ENCODE data around the gene PRSS35.

The PRSS35 gene

DNA sequence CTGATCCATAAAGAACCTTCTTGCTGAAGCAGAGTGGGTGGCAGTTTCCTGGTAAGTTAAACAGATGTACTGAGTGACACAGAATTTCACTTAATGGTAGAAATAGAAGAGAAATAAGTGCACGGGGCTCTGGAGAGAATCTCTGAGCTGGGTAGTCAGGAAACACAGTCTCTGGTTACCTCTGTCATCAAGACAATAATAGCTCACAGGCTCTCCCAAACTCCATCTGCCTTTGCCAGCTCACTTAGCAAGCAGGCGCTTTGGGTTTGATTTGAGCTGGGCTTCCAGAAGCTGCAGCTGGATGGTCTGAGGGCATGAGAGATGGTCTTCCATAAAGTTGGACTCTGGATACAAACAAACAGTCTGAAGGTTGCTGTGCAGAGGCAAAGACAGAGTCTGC lies 39.6 kb upstream of the PRSS35 start:
- TF ChIP-seq, protein P1, sequence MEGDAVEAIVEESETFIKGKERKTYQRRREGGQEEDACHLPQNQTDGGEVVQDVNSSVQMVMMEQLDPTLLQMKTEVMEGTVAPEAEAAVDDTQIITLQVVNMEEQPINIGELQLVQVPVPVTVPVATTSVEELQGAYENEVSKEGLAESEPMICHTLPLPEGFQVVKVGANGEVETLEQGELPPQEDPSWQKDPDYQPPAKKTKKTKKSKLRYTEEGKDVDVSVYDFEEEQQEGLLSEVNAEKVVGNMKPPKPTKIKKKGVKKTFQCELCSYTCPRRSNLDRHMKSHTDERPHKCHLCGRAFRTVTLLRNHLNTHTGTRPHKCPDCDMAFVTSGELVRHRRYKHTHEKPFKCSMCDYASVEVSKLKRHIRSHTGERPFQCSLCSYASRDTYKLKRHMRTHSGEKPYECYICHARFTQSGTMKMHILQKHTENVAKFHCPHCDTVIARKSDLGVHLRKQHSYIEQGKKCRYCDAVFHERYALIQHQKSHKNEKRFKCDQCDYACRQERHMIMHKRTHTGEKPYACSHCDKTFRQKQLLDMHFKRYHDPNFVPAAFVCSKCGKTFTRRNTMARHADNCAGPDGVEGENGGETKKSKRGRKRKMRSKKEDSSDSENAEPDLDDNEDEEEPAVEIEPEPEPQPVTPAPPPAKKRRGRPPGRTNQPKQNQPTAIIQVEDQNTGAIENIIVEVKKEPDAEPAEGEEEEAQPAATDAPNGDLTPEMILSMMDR (IDR thresholded peaks at IDR 0.05): no peak

DNA sequence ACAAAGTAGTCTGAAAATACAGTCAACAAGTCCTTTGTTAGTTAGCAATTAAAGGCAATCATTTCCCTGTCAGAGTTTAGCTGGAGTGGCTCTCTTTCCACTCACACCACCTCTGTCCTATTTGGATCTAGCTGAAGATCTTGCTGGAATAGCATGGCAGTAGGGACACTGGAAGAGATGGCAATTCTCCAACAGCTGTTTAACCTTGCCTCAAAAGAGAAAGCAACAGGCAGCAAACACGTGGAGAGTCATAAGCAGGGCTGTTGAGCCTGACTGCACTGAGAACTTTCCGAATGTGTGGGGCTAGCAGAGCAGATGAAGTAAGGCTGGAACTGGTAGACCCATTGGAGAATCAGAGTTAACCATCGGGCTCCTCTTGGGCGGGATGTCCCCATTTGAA lies 38.0 kb upstream of the PRSS35 start:
- TF ChIP-seq, protein P1 (IDR thresholded peaks at IDR 0.05): no peak

DNA sequence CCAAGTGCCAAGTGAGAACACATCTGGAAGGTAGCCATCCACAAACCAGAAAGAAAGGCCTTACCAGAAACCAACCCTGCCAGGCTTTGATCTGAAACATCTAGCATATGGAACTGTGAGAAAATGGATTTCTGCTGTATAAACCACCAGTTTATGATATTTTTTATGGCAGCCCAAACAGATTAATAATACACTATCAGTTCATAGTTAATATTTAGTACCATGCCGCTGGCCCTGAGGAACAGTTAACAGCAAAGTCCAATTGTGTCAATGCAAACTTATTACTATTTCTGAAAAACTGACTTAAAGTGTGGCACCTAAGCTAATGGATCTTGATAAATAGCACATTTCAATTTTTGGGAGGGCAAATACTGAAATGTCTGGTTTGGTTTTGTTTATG lies 35.4 kb upstream of the PRSS35 start:
- TF ChIP-seq, protein P1 (IDR thresholded peaks at IDR 0.05): no peak

DNA sequence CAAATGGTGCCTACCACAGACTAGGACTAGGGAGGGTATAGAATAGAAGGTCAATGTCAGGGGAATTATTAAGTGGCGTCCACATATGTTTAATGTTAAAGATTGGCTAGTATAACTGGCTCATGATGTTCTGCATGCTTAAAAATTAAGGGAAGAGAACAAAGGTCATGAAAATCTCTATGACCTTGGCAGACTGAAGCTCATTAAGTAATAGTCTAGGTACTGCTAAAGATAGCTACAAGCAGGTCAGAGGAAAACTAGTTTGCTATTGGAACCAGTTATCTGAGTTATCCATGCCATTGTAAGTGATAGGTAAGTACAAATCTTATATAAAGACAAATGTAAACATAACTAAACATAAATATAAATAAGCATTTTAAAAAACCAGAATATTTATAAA lies 32.9 kb upstream of the PRSS35 start:
- TF ChIP-seq, protein P1 (IDR thresholded peaks at IDR 0.05): no peak

DNA sequence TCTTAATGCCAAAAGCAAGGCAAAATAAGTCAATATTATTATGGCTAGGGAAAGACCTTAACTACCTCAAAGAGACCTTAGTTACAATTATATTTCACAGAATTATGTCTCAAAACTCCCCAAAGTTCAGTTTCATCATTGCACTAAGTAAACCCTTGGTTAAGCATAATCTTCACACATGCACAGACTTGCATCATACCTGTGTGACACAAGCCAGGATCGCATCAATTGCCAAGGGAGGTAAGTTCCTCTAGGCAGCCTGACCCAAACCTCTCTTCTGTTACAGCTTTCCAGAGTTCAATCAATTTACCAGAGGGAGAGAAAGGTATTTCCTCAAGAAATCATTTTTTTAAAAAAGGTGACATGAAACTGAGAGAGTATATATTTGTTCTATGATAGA lies 31.9 kb upstream of the PRSS35 start:
- TF ChIP-seq, protein P1 (IDR thresholded peaks at IDR 0.05): no peak

DNA sequence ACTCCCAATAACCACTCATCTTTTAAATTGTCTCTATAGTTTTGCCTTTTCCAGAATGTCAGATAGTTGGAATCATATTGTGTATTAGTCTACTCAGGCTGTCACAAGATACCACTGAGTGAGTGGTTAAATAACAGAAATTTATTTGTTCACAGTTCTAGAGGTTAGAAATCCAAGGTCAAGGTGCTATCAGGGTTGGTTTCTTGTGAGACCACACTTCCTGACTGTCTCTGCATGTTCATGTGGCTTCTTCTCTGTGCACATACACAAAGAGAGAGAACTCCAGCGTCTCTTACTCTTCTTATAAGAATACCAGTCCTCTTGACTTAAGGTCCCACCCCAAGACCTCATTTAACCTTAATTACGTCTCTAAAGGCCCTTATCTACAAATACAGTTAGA lies 23.9 kb upstream of the PRSS35 start:
- TF ChIP-seq, protein P1 (IDR thresholded peaks at IDR 0.05): no peak

DNA sequence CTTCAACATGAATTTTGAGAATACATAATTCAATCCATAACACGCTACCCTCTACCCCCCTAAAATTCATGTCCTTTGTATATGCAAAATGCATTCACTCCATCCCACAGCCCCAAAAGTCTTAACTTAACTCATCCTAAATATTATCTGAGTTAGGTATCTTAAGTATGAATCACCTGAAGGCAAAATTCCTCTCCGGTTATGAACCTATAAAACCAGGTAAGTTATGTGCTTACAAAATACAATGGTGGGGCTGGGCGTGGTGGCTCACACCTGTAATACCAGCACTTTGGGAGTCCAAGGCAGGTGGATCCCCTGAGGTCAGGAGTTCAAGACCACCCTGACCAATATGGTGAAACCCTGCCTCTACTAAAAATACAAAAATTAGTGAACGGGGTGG lies 23.5 kb upstream of the PRSS35 start:
- TF ChIP-seq, protein P1 (IDR thresholded peaks at IDR 0.05): no peak

DNA sequence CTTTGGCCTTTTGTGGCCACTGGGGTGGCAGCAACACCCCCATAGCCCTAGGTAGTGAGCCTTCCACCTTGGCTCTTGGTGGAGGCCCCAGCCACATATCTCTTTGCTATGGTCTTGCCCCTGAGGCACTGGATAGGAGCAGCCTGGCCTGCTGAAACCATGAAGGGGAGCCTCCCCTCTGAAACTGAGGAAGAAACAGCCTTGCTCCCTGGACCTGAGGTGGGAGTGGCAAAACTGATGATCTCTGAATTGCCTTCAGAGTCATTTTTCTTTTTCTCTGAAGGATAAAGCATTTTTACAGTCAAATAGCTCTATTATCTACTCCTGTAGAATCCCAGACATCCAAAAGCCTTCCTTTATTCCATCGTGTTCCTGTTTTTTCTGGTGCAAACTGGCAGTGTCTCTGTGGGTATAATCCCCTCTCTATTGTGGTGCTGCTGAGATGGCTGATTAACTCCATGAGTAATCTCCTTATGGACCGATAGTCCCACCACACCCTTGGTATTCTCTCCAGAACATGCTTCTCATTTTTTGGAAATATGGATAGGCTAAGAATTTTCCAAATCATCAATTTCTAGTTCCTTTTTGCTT lies 22.0 kb upstream of the PRSS35 start:
- TF ChIP-seq, protein P1 (IDR thresholded peaks at IDR 0.05): no peak

Measured in LNCAP (cell line).